NT2/D1 (cell line): ENCODE data around the gene STK25.

Experiments used
- DNase-seq: peaks from one replicate; pipeline ENCODE4 v3.0.0-alpha.2; 2011; ENCODE audit warnings: low read depth, low spot score
- H3K27me3 ChIP-seq: 2 replicates; pipeline ENCODE4 v1.6.0; 2011; ENCODE audit warnings: mild to moderate bottlenecking; ENCODE audit not compliant: insufficient read length, insufficient read depth
- H3K36me3 ChIP-seq: 2 replicates; pipeline ENCODE4 v1.6.1; 2011; ENCODE audit warnings: mild to moderate bottlenecking, low read length, mixed read lengths; ENCODE audit not compliant: insufficient read depth, insufficient read length
- H3K4me1 ChIP-seq: 2 replicates; pipeline ENCODE4 v1.5.1; 2011; ENCODE audit not compliant: insufficient read depth, insufficient read length
- H3K4me3 ChIP-seq: 2 replicates; pipeline ENCODE4 v1.5.1; 2011; ENCODE audit warnings: low read depth; ENCODE audit not compliant: insufficient read length
- H3K9ac ChIP-seq: 2 replicates; pipeline ENCODE4 v1.6.0; 2011; ENCODE audit warnings: low read depth; ENCODE audit not compliant: insufficient read length
- H3K9me3 ChIP-seq: 2 replicates; pipeline ENCODE4 v1.5.1; 2011; ENCODE audit warnings: mild to moderate bottlenecking, low read length; ENCODE audit not compliant: insufficient read depth
- SUZ12 ChIP-seq: IDR thresholded peaks from 2 replicates; pipeline ENCODE4 v1.6.1; 2011; ENCODE audit not compliant: insufficient read length, insufficient read depth; ENCODE audit errors: extremely low read depth
- YY1 ChIP-seq: IDR thresholded peaks from 2 replicates; pipeline ENCODE4 v1.6.1; 2011; ENCODE audit not compliant: insufficient read length, insufficient read depth
- ZNF274 ChIP-seq: IDR thresholded peaks from 2 replicates; pipeline ENCODE4 v1.6.1; 2011; ENCODE audit warnings: mild to moderate bottlenecking, low read depth, low read length

STK25 gene

GRCh38 chr2:241494311-241494908 is 14.0 kb downstream of the STK25 start:
- Histone ChIP-seq H3K36me3 (peaks cover 94% of the 10 kb centered on the region), H3K9ac (no peak overlapping the region), H3K9me3 (no peaks in the 10 kb centered on the region), H3K27me3 (no peaks in the 10 kb centered on the region), H3K4me1 (peaks cover 4% of the 10 kb centered on the region), H3K4me3 (no peak overlapping the region)
- DNase-seq: no peak
- TF ChIP-seq ZNF274 (no peak), YY1 (no peak), SUZ12 (no peak)

GRCh38 chr2:241493092-241493491 is 15.3 kb downstream of the STK25 start:
- Histone ChIP-seq H3K4me1 (peaks cover 4% of the 10 kb centered on the region), H3K27me3 (no peaks in the 10 kb centered on the region), H3K4me3 (no peak overlapping the region), H3K9ac (no peak overlapping the region), H3K36me3 (peaks cover 81% of the 10 kb centered on the region), H3K9me3 (no peaks in the 10 kb centered on the region)
- DNase-seq: no peak
- TF ChIP-seq YY1 (no peak), ZNF274 (no peak), SUZ12 (no peak)

GRCh38 chr2:241492174-241492565 is 16.2 kb downstream of the STK25 start:
- no peak overlapping the region for H3K9ac ChIP-seq
- no peak for TF ChIP-seq SUZ12
- no peak for TF ChIP-seq YY1
- no peak for TF ChIP-seq ZNF274
- no peak overlapping the region for H3K4me3 ChIP-seq
- H3K36me3 ChIP-seq: peaks cover 71% of the 10 kb centered on the region
- no peaks in the 10 kb centered on the region for H3K27me3 ChIP-seq
- H3K9me3 ChIP-seq: no peaks in the 10 kb centered on the region
- peaks cover 4% of the 10 kb centered on the region for H3K4me1 ChIP-seq
- DNase-seq: no peak

GRCh38 chr2:241491549-241492173 is 16.7 kb downstream of the STK25 start:
- peaks cover 66% of the 10 kb centered on the region for H3K36me3 ChIP-seq
- DNase-seq: no peak

GRCh38 chr2:241490825-241491506 is 17.4 kb downstream of the STK25 start:
- H3K9ac ChIP-seq: no peak overlapping the region
- H3K9me3 ChIP-seq: no peaks in the 10 kb centered on the region
- peaks cover 4% of the 10 kb centered on the region for H3K4me1 ChIP-seq
- peaks cover 59% of the 10 kb centered on the region for H3K36me3 ChIP-seq
- no peak for TF ChIP-seq YY1
- no peak for TF ChIP-seq SUZ12
- TF ChIP-seq ZNF274: no peak
- H3K27me3 ChIP-seq: no peaks in the 10 kb centered on the region
- no peak for DNase-seq
- no peak overlapping the region for H3K4me3 ChIP-seq

More at GRCh38 chr2:241491549-241492173, 16.7 kb downstream of the STK25 start:
- Histone ChIP-seq H3K27me3 (no peaks in the 10 kb centered on the region), H3K4me1 (peaks cover 4% of the 10 kb centered on the region), H3K4me3 (no peak overlapping the region), H3K9ac (no peak overlapping the region), H3K9me3 (no peaks in the 10 kb centered on the region)
- TF ChIP-seq ZNF274: no peak
- no peak for TF ChIP-seq SUZ12
- TF ChIP-seq YY1: no peak

GRCh38 chr2:241489733-241490680 is 18.4 kb downstream of the STK25 start:
- no peak overlapping the region for H3K9ac ChIP-seq
- peaks cover 4% of the 10 kb centered on the region for H3K4me1 ChIP-seq
- TF ChIP-seq YY1: no peak
- peaks cover 50% of the 10 kb centered on the region for H3K36me3 ChIP-seq
- no peak overlapping the region for H3K4me3 ChIP-seq
- H3K9me3 ChIP-seq: no peaks in the 10 kb centered on the region
- no peak for DNase-seq
- no peaks in the 10 kb centered on the region for H3K27me3 ChIP-seq

- TF ChIP-seq YY1 (no peak), ZNF274 (no peak), SUZ12 (no peak)
- no peaks in the 10 kb centered on the region for H3K27me3 ChIP-seq
Observed at GRCh38 chr2:241489088-241489487, 19.3 kb downstream of the STK25 start.

More at GRCh38 chr2:241489088-241489487, 19.3 kb downstream of the STK25 start:
- no peak overlapping the region for H3K9ac ChIP-seq
- H3K9me3 ChIP-seq: no peaks in the 10 kb centered on the region
- H3K4me1 ChIP-seq: peaks cover 4% of the 10 kb centered on the region
- H3K4me3 ChIP-seq: no peak overlapping the region
- DNase-seq: no peak
- peaks cover 41% of the 10 kb centered on the region for H3K36me3 ChIP-seq
